Fibroblast of pulmonary artery (primary cell): ENCODE data around the gene TYW1.
"Not testable (repeated sequence)": the region's sequence is repeated elsewhere in the genome, so short reads cannot be mapped to it uniquely, and the experiment has no call there.

Experiments
- DNase-seq: peaks from one replicate; pipeline ENCODE4 v3.0.0-alpha.2; 2010; ENCODE audit warnings: low read depth
- H3K4me3 ChIP-seq: replicated peaks from 2 replicates; pipeline ENCODE4 v1.5.1; 2011; ENCODE audit warnings: low read depth, mild to moderate bottlenecking, control low read depth, low read length, moderate library complexity
- TF ChIP-seq, protein P1 (sequence below): IDR thresholded peaks from 2 replicates; pipeline ENCODE4 v1.5.1; 2011; ENCODE audit warnings: mild to moderate bottlenecking, control low read depth, low read length, inconsistent platforms; ENCODE audit errors: missing control alignments

Gene TYW1

DNA sequence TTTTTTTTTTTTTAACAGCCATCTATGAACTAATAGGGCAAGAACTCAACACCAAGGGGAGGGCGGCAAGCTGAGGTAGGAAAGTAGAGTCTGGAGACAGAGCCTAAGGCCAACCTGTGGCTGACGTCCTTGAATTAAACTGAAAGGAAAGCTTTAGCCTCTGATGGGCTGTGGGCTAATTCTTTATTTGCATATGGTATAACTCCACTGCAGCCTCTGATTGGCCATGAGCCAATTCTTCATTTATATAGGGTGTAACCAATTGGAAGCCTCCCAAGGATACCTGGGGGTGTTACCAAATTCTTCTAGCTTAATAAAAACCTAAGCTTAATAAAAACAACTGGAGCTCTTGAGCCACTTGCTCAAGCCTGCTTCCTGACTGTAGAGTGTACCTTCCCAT is 10.3 kb downstream of the TYW1 start:
- TF ChIP-seq, protein P1, sequence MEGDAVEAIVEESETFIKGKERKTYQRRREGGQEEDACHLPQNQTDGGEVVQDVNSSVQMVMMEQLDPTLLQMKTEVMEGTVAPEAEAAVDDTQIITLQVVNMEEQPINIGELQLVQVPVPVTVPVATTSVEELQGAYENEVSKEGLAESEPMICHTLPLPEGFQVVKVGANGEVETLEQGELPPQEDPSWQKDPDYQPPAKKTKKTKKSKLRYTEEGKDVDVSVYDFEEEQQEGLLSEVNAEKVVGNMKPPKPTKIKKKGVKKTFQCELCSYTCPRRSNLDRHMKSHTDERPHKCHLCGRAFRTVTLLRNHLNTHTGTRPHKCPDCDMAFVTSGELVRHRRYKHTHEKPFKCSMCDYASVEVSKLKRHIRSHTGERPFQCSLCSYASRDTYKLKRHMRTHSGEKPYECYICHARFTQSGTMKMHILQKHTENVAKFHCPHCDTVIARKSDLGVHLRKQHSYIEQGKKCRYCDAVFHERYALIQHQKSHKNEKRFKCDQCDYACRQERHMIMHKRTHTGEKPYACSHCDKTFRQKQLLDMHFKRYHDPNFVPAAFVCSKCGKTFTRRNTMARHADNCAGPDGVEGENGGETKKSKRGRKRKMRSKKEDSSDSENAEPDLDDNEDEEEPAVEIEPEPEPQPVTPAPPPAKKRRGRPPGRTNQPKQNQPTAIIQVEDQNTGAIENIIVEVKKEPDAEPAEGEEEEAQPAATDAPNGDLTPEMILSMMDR: no peak
- no peak for DNase-seq
- no peak overlapping the region for H3K4me3 ChIP-seq

- no peak overlapping the region for H3K4me3 ChIP-seq
- TF ChIP-seq, protein P1: no peak
- no peak for DNase-seq
Measured at GRCh38 chr7:67008260-67008659, 11.6 kb downstream of the TYW1 start.

DNA sequence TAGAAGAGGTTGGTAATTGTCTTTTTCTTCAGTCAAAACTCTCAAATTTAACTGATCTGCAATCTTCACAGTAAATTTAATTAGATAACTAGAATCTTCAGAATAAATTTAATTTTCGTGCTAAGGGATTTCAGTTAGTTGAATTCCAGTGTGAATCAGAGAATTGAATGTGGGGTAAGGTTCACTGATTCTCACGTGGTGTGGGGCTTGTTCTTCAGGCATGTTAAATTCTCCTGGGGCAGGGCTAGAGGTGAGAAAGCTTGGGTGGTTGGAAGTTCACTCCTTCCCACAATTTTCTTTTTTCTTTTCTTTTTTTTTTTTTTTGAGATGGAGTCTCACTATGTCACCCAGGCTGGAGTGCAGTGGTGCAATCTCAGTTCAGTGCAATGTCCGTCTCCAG is 13.0 kb downstream of the TYW1 start:
- not testable (repeated sequence) for H3K4me3 ChIP-seq, DNase-seq

DNA sequence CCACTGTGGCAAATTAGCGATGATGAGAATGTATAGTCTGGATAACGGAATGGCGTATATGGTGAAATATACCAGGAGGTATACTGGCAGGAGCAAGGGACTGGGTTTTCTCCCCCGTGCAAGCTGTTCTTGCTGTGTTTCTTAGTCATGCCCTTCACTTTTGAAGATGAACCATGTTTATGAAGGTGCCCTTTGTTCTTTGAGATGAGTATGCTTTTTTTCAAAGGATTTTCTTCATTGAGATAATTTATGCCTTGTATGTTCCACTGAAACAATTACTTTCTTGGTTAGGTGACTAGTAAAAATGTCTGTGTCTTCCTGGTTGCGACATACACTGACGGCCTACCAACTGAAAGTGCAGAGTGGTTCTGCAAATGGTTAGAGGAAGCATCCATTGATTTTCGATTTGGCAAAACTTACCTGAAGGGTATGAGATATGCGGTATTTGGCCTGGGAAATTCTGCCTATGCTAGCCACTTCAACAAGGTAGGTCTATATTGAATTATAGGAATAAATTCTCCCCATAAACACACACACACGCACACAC is 17.5 kb downstream of the TYW1 start:
- not testable (repeated sequence) for DNase-seq, H3K4me3 ChIP-seq

DNA sequence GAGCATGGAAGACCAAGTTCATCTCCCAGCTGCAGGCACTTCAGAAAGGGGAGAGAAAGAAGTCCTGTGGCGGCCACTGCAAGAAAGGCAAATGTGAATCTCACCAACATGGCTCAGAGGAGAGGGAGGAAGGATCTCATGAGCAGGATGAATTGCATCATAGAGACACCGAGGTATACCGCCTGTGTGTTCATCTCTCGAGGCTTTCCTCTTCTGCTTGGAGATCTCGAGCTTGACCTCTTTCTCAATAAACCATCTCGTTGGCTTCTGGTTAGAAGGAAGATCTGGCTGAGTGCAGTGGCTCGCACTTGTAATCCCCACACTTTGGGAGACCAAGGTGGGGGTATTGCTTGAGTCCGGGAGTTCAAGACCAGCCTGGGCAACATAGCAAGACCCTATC is 21.3 kb downstream of the TYW1 start:
- H3K4me3 ChIP-seq, DNase-seq: not testable (repeated sequence)

GRCh38 chr7:67018940-67019339 is 22.3 kb downstream of the TYW1 start:
- TF ChIP-seq, protein P1: no peak

GRCh38 chr7:67019562-67020390 is 23.1 kb downstream of the TYW1 start:
- TF ChIP-seq, protein P1: no peak
- peak; percentile 14 for DNase-seq

More at GRCh38 chr7:67018940-67019339, 22.3 kb downstream of the TYW1 start:
- no peak overlapping the region for H3K4me3 ChIP-seq
- no peak for DNase-seq

DNA sequence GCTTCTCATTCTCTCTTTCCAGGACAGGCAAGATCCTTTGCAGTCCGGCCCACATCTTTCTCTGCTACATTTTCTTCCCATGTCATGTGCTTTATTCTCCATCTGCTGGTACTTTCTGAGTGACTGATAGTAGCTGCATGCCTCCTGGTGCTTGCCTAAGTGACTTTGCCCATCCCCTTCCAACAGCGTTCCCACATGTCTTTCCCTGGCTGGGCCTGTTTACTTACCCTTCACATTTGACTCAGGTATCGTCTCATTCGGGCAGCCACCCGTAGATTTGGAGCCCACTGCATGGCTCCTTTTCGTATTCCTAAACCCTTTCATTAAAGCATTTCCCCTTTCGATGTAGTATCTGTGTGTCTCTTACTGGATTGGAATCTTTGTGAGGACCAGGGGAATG is 24.6 kb downstream of the TYW1 start:
- TF ChIP-seq, protein P1: no peak
- H3K4me3 ChIP-seq: no peak overlapping the region
- DNase-seq: no peak

More at GRCh38 chr7:67019562-67020390, 23.1 kb downstream of the TYW1 start:
- H3K4me3 ChIP-seq: no peak overlapping the region
